ENCODE measurements around the gene CLPTM1.
"Not testable (repeated sequence)": the region's sequence is repeated elsewhere in the genome, so short reads cannot be mapped to it uniquely, and the experiment has no call there.

The CLPTM1 gene

DNA sequence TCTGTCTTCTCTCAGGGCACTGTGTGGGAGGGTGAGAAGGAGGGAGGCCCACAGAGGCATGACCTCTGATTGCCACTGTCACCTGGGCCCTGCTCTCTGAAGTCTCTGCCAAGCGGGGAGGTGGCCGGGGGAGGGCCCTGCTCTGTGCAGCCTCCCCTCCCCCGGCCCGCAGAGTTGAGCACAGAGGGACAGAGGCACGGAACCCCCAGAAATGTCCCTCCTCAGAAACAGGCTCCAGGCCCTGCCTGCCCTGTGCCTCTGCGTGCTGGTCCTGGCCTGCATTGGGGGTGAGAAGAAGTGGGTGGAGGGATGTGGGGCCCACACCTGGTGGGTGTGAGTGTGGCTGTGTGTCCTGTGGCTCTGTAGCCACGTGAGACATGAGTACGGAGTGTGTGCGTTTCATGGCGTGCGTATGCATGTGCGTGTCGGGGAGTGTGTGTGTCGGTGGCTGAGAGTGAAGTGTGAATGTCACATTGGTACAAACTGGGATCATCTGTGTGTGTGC lies 13.1 kb upstream of the CLPTM1 start, which contains the start of gene APOC4:
TSS of gene APOC4 (plus strand) at position 171 of the 505 bp plus-strand sequence. CDS start at position 212, 41 bp downstream.
- DNase-seq (ENCODE audit: low read depth in 4 of 4, low spot score in 1 of 4), result no peak

DNA sequence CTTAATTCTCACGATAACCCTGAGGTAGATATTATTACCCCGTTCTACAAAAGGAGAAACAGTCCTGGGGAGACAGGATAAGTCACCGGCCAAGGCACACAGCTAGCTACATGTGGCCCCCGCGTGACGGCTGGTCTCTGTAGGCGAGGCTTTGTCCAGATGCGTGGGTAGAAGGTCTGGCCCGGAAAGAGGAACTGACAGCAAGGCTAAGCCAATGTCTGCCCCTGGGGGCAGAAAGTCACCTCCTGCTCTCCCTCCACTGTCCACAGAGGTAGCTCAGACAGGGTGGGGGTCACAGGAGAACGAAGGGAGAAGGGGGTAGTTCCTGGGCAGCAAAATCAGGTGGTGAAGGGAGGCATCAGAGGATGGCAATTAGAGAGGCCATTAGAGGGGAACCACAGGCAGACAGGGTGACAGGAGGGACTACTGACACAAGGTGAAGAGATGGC lies 11.4 kb upstream of the CLPTM1 start:
- DNase-seq (ENCODE audit: low read depth in 4 of 4, low spot score in 1 of 4), result no peak

DNA sequence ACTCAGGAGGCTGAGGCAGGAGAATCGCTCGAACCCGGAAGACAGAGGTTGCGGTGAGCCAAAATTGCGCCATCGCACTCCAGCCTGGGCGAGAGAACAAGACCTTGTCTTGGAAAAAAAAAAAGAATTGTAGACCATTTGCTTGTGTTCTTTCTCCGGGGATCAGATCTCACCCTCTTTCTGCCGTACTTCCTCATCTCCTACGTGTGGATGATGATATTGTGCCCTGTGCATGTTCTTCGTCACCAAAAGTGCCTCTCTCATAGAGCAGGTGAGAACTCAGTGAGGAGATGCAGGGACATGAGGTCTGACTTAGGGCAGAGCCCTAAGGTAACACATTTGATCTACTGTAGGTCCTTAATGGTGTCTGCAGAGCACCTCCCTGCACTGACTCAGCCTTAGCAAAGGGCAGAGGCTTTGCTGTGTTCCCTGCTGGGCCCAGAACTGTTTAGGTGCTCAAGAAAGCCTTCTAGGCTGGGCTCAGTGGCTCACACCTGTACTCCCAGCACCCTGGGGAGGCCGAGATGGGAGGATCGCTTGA lies 8.1 kb upstream of the CLPTM1 start:
- DNase-seq (ENCODE audit: low read depth in 4 of 4, low spot score in 1 of 4), result no peak

DNA sequence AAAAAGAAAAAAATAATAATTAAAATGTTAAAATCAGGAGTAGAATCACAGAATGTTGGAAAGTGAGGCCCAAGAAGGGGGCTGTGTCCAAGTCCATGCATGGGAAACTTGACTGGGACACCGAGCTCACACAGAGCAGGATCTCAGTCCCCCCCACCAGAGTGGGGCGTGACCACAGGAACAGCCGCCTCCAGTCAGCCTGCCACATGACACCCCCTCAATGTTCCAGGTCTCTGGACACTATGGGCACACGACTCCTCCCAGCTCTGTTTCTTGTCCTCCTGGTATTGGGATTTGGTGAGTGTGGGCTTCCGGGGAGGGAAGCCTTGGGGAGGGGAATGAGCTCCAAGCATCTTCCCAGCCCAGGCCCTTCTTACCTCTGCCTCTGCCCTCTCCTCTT lies 6.9 kb upstream of the CLPTM1 start:
- DNase-seq (ENCODE audit: low read depth in 4 of 4, low spot score in 1 of 4), result no peak

DNA sequence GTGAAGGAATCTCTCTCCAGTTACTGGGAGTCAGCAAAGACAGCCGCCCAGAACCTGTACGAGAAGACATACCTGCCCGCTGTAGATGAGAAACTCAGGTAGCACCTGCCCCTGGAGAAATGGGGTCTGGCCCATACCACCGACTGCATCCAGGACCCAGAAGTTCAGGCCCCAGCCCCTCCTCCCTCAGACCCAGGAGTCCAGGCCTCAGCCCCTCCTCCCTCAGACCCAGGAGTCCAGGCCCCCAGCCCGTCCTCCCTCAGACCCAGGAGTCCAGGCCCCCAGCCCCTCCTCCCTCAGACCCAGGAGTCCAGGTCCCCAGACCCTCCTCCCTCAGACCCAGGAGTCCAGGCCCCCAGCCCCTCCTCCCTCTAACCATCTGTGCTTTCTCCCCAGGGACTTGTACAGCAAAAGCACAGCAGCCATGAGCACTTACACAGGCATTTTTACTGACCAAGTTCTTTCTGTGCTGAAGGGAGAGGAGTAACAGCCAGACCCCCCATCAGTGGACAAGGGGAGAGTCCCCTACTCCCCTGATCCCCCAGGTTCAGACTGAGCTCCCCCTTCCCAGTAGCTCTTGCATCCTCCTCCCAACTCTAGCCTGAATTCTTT lies 6.3 kb upstream of the CLPTM1 start:
- DNase-seq (ENCODE audit: low read depth in 4 of 4, low spot score in 1 of 4), result no peak

DNA sequence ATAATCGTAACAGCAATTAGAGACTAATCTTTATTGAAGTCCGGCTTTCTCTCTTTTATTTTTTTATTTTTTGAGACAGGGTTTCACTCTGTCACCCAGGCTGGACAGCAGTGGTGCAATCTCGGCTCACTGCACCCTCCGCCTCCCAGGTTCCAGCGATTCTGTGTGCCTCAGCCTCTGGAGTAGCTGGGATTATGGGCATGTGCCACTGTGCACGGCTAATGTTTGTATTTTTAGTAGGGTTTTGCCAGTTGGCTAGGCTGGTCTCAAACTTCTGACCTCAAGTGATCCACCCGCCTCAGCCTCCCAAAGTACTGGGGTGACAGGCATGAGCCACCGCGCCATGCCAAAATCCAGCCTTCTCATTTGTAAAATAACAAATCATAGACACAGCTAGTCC lies 5.6 kb upstream of the CLPTM1 start:
- DNase-seq (ENCODE audit: low read depth in 4 of 4, low spot score in 1 of 4), result no peak

DNA sequence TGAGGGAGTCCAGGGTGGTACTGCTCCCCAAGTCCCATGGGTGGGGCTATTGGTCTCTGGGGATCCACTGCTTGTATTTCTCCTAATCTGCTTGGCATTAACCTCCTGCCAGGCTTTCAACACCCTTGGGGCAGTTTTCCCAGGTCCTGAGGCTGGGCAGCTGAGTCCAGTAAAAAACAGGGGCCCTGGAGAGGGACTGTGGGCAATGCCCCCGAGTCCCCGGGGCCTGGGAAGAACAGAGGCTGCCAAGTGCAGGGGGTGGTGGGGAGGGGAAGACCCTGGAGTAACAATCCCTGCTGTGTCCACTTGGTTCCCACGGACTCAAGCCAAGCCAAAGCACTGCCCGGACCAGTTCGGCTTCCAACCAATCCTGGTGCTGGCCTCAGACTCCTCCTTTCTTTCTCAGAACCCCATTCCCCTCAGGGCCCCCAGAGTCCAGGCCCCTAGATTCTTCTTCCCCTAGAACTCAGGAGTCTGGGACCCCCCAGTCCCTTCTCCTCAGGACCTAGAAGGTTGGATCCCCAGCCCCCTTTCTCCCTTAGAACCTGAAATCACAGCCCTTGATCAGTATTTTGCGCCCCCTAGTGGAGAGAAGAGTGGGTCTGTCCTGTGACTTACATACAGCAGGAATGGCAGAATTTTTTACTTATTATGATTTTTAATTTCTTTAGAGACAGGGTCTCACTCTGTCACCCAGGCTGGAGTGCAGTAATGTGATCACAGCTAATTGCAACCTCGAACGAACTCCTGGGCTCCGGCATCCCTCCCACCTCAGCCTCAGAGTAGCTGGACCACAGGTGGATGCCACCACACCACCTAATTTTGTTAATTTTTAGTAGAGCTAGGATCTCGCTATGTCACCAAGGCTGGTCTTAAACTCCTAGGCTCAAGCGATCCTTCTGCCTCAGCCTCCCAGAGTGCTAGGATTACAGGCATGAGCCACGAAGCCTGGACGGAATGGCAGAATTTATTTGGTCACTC lies 3.7 kb upstream of the CLPTM1 start:
- peak; percentile 35 to 47 (median 40) for DNase-seq (ENCODE audit: low read depth in 4 of 4, low spot score in 1 of 4)

DNA sequence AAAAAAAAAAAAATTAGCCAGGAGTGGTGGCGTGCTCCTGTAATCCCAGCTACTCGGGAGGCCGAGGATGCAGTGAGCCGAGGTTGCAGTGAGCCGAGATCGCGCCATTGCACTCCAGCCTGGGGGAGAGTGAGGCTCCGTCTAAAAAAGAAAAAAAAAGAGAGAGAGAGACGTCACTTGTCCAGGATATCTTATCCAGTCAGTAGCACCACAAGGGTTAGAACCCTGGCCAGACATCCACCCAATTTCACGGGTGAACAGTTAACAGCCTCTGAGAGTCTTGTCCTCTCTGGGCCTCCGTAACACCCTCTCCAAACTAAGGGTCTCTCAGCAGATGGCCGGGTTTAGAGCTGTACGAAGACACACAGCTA lies 917 bp upstream of the CLPTM1 start:
- no peak for DNase-seq (ENCODE audit: low read depth in 4 of 4, low spot score in 1 of 4)

DNA sequence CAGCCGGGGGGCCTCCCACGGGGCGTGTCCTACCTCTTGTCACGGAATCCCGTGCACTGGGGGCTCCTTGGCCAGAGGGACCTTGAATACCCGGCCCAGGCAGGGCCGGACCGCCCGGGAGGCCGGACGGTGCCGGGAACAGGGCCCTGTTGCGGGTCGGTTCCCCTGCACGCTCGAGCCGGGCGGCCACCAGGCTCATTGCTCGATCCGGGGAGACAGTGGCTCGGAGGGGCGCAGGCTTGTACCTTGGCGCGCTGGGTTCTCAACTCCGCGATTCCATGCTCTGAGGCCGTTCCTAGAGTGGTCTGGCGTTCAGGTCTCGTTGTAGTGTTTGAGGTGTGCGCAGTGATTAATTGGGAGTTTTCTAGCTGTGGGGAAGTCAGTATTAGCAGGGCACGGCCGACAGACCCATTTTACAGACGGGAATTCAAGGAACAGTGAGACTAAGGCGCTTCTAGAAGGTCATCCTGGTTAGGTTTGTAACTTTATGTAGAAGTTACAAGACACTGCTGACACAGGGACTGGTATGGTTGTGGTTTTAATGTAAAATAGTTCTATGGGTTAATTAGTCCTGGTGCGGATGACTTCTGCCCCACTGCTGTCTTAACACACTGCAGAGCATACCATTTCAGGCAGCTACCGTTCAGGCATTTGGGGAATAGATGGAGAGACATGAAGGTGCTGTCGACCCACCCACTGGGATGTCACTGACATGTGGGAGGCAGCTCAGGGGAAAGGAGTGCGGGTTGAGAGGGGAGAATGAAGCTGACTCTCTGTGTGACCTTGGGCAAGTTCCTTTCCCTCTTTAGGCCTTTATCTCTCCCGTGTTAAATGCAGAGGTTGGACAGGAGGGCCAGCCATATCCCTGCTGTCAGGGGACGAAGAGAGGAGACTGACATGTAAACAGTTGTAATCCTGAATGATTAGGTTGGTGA lies 592 bp downstream of the CLPTM1 start:
- no peak for DNase-seq (ENCODE audit: low read depth in 4 of 4, low spot score in 1 of 4)

DNA sequence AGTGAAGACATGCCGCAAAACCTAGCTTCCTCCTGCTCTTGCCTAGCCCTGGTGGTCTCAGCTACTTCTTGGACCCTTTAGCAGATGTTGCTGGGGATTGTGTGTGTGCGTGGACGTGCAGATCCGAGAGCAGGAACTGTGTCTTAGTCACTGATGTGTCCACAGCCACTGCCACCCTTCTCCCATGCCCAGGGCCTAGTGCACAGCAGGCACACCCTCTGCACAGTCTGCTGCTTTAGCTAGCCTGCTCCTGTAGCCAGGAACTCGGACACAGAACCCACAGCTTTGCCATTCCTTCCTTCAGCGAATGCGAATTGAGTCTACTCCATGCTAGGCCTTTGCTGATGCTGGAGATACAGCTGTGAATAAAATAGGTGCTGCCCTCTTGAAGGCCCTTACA lies 2.3 kb downstream of the CLPTM1 start:
- DNase-seq (ENCODE audit: low read depth in 4 of 4, low spot score in 1 of 4), result no peak

DNA sequence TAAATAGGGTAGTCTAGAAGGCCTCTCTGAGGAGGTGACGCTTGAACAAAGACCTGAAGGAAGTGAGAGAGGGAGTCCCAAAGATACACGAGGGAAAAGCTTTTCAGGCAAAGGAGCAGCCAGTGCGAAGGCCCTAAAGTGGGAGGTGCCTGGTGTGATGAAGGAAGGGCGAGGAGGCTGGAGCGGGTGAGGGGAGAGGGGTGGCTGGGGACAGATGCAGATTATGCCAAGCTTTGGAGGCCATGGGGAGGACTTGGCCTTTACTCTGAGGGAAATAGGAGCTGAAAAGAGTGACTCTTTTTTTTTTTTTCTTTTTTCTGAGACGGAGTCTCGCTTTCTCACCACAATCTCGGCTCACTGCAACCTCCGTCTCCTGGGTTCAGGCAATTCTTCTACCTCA lies 2.9 kb downstream of the CLPTM1 start:
- no peak for DNase-seq (ENCODE audit: low read depth in 4 of 4, low spot score in 1 of 4)

DNA sequence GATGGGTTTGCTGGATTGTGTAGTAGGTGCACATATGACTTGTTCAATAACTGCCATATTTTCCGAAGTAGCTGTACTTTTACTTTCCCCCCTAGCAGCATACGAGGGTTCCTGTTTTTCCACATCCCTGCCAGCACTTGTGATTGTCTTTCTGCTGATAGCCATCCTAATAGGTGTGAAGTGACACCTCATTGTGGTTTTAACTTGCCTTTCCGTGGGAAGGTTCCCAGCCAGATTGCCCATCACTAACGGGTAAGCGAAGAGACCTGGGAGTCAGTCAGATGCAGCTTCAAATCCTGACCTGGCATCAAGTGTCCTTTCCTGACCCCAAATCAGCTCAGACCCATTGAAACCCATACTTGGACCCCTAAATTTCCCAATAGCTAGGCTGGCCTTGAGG lies 4.5 kb downstream of the CLPTM1 start:
- no peak for DNase-seq (ENCODE audit: low read depth in 4 of 4, low spot score in 1 of 4)

DNA sequence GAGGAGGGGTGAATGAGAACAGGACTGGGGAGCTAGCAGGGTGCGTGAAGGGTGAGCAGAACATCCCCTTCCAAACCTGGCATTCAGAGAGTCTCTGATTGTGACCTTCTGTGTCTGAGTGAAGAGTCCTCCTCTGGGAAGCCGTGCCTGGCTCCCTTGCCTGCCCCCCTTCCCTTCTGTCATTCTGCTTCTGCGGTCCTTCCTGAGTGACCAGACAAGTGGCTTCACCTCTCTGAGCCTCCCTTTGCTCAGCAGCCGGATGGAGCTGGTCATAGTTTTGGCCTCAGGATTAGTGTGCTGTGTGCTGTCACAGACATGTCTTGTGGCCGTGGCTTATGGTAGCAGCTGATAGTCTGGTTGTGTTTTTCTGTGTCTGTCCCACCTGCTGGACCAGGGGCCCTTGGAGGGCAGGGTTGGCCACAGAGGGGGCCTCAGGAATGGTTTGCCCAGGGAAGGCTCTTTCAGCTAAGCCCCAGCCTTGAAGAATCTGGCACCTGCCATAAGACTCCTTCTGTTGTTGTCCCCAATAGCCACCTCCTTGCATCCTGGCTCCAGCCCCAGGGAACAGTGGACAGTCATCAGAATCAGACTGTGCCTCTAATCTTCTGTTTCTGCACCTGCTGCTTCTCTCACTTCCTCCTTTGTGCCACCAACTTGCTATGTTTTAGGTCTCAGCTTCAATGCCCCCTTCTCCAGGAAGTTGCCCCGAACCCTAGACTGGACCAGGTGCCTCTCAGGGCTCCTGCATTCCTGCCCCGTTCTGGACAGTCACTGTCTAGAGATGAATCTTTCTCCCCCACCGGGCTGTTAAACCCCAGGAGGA lies 5.9 kb downstream of the CLPTM1 start:
- no peak for DNase-seq (ENCODE audit: low read depth in 4 of 4, low spot score in 1 of 4)

DNA sequence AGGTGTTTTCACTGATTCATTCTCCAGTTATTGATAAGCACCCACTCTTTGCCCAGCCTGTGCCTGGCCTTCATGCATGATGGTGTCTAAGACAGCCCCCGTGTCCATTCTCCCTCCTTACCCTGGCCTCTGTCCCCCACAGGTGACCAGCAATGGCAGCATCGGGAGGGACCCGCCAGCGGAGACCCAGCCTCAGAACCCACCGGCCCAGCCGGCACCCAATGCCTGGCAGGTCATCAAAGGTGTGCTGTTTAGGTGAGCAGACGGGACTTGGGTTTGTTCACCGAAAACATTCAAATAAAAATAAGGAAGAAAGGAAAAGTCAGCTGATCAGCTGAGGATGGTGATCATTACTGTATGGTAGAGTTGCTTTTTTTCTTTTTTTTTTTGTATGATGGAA lies 6.6 kb downstream of the CLPTM1 start:
- DNase-seq (ENCODE audit: low read depth in 4 of 4, low spot score in 1 of 4), result no peak

DNA sequence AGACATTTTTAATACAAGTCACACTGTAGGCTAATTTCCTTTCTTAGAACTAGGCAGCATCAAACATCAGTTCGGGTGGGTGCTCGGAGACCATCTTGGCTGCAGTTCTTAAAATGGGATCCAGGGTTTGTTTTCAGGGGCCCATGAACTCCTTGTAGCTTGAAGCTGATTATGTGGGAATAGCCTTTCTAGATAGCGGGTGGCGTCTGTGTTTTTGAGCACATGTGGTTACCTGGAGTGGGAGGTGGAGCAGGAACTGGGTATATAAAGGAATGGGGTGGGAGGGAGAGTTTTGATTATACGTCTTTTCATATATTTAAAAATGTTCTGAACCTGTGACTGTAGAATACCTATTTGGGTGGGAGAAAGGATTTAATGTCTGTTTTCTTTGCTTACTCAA lies 12.9 kb downstream of the CLPTM1 start:
- DNase-seq (ENCODE audit: low read depth in 4 of 4, low spot score in 1 of 4), result no peak

DNA sequence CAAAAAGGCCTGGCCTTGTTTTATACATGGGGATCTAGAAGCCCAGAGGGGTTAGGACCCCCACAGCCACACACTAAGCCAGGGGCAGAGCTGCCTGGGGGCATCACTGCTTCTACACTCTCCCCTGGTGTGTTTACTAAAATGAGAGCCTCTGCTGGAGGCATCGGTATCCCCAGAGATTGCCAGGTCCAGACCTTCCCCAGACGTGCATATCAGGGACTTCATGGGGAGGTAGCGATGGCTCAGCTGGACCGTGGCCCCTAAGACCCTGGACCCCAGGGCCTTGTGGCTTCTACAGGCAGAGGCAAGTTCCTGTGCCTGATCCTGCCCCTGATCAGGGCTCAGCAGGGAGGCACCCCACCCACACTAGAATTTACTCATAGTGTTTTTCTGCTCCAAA lies 13.5 kb downstream of the CLPTM1 start:
- DNase-seq (ENCODE audit: low read depth in 4 of 4, low spot score in 1 of 4), result no peak

DNA sequence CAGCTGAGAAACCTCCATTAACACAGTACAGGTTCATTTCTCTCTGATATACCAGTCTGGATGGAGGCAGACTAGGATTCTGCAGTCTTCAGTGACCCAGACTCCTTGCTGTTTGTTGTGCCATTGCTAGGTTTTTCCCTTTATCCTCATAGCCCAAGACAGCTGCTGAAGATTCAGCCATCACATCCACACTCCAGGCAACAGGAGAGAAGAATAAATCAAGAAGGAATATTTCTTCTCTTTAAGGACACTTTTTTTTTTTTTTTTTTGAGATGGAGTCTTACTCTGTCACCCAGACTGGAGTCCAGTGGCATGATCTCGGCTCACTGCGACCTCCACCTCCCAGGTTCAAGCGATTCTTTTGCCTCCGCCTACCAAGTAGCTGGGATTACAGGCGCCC lies 14.3 kb downstream of the CLPTM1 start:
- DNase-seq (ENCODE audit: low read depth in 4 of 4, low spot score in 1 of 4), result no peak

DNA sequence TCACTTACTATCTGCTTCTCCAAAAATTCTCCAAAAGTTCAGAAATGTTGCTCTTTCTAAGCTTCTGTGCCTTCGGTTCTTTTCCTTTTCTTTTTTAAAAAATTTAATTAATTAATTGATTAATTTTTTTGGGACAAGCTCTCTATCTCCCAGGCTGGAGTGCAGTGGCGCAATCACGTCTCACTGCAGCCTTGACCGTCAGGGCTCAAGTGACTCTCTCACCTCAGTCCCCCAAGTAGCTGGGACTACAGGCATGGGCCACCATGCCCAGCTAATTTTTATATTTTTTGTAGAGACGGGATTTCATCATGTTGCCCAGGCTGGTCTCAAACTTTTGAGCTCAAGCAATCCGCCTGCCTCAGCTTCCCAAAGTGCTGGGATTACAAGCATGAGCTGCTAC lies 16.3 kb downstream of the CLPTM1 start:
- DNase-seq (ENCODE audit: low read depth in 4 of 4, low spot score in 1 of 4), result not testable (repeated sequence)

DNA sequence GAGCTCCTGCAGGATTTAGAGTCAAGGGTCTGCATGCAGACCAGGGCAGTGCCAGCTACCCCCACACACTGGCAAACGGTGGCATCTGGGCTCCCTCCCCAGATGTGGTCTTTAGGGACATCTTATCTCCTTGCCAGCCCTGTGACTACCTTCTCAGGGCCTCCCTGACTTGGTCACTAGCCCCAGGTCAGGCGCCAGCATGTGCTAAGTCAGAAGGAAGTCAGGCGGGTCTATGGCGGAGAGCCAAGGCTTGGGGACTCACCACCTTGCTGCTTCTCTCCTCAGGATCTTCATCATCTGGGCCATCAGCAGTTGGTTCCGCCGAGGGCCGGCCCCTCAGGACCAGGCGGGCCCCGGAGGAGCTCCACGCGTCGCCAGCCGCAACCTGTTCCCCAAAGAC lies 17.6 kb downstream of the CLPTM1 start:
- no peak for DNase-seq (ENCODE audit: low read depth in 4 of 4, low spot score in 1 of 4)
